Neural cell (in vitro differentiated cells): ENCODE measurements around the gene UNC45A. TPM values are rescaled to one million over a fixed set of nuclear protein-coding genes. Genes with fewer than 3 reads are reported as not detected.

Source experiments
- H2AFZ ChIP-seq: fragments of 200-600, 300-800 bp; sonication (generic), shearing (Covaris generic); 2 replicates; pipeline ENCODE4 v1.6.0; 2014; ENCODE audit warnings: low read depth, mild to moderate bottlenecking, antibody characterized with exemption, low read length, moderate library complexity
- H3F3A ChIP-seq: fragments of 200-600 bp; shearing (Covaris generic); 2 replicates; pipeline ENCODE4 v1.6.1; 2016; ENCODE audit warnings: mild to moderate bottlenecking, moderate library complexity, mixed read lengths, antibody characterized with exemption, low read length; ENCODE audit not compliant: insufficient read depth, poor library complexity, severe bottlenecking
- H3K27ac ChIP-seq: fragments of 200-600, 300-800 bp; sonication (generic), shearing (Covaris generic); 2 replicates; pipeline ENCODE4 v1.5.1; 2014; ENCODE audit warnings: mild to moderate bottlenecking, low read length, moderate library complexity
- H3K27me3 ChIP-seq: fragments of 300-800, 200-600 bp; sonication (generic), shearing (Covaris generic); 2 replicates; pipeline ENCODE4 v1.6.0; 2014; ENCODE audit warnings: mild to moderate bottlenecking, low read depth, low read length, moderate library complexity; ENCODE audit not compliant: insufficient read depth
- H3K36me3 ChIP-seq: fragments of 300-800, 200-600 bp; sonication (generic), shearing (Covaris generic); 2 replicates; pipeline ENCODE4 v1.5.1; 2014; ENCODE audit warnings: mild to moderate bottlenecking, antibody characterized with exemption, low read length, moderate library complexity; ENCODE audit not compliant: insufficient read depth
- H3K4me2 ChIP-seq: fragments of 300-800, 200-600 bp; sonication (generic), shearing (Covaris generic); 2 replicates; pipeline ENCODE4 v1.6.0; 2014; ENCODE audit warnings: mild to moderate bottlenecking, low read length
- H3K4me3 ChIP-seq: fragments of 300-800, 200-600 bp; sonication (generic), shearing (Covaris generic); 2 replicates; pipeline ENCODE4 v1.5.1; 2014; ENCODE audit warnings: mild to moderate bottlenecking, low read length, moderate library complexity
- H3K79me2 ChIP-seq: fragments of 200-600 bp; shearing (Covaris generic); replicated peaks from 2 replicates; pipeline ENCODE4 v1.6.0; 2014; ENCODE audit warnings: mild to moderate bottlenecking, low read length, moderate library complexity; ENCODE audit not compliant: insufficient read depth
- H3K9ac ChIP-seq: fragments of 300-800, 200-600 bp; sonication (generic), shearing (Covaris generic); 2 replicates; pipeline ENCODE4 v1.6.1; 2016; ENCODE audit warnings: mild to moderate bottlenecking, low read length, mixed read lengths
- H3K9me2 ChIP-seq: fragments of 200-600 bp; shearing (Covaris generic); 2 replicates; pipeline ENCODE4 v1.6.1; 2016; ENCODE audit warnings: mild to moderate bottlenecking, low read length, mixed read lengths; ENCODE audit not compliant: insufficient read depth
- H3K9me3 ChIP-seq: fragments of 200-600, 300-800 bp; sonication (generic), shearing (Covaris generic); 2 replicates; pipeline ENCODE4 v1.6.1; 2016; ENCODE audit warnings: mild to moderate bottlenecking, mixed run types, low read length, moderate library complexity, mixed read lengths
- H4K20me1 ChIP-seq: fragments of 200-600 bp; shearing (Covaris generic); 2 replicates; pipeline ENCODE4 v1.6.1; 2016; ENCODE audit warnings: mild to moderate bottlenecking, mixed run types; ENCODE audit not compliant: insufficient read depth
- EP300 ChIP-seq: fragments of 450-650 bp; conservative IDR thresholded peaks from 2 replicates; pipeline ENCODE4 v1.6.1; 2014; ENCODE audit warnings: antibody characterized with exemption, mild to moderate bottlenecking, moderate library complexity; ENCODE audit not compliant: poor library complexity, severe bottlenecking
- EZH2 ChIP-seq: fragments of 200-600, 300-800 bp; shearing (Covaris generic), sonication (generic); IDR thresholded peaks from 2 replicates; pipeline ENCODE4 v1.6.1; 2014; ENCODE audit warnings: antibody characterized with exemption, low read length, borderline replicate concordance, mild to moderate bottlenecking; ENCODE audit not compliant: insufficient read depth, poor library complexity, severe bottlenecking
- MXI1 ChIP-seq: fragments of 450-650 bp; conservative IDR thresholded peaks from 2 replicates; pipeline ENCODE4 v1.6.1; 2014; ENCODE audit warnings: antibody characterized with exemption, mild to moderate bottlenecking; ENCODE audit not compliant: poor library complexity, severe bottlenecking
- POLR2AphosphoS5 ChIP-seq: IDR thresholded peaks from 2 replicates; pipeline ENCODE4 v1.6.1; 2012
- RAD21 ChIP-seq: fragments of 450-650 bp; conservative IDR thresholded peaks from 2 replicates; pipeline ENCODE4 v1.6.1; 2014; ENCODE audit warnings: antibody characterized with exemption, mild to moderate bottlenecking, moderate library complexity
- SMC3 ChIP-seq: fragments of 450-650 bp; conservative IDR thresholded peaks from 2 replicates; pipeline ENCODE4 v1.6.1; 2014; ENCODE audit warnings: antibody characterized with exemption, mild to moderate bottlenecking, moderate library complexity; ENCODE audit not compliant: poor library complexity
- TAF1 ChIP-seq: IDR thresholded peaks from 2 replicates; pipeline ENCODE4 v1.6.1; 2012; ENCODE audit warnings: low read depth
- polyA plus RNA-seq: library from polyadenylated mRNA; depleted of rRNA; stranded (reverse); fragments of >200 nt; gene quantifications from 2 replicates; pipeline ENCODE4 v1.2.3, GENCODE V29; 2014
- TF ChIP-seq, protein P1 (sequence below): fragments of 450-650 bp; IDR thresholded peaks from 2 replicates; pipeline ENCODE4 v1.5.1; 2014; ENCODE audit warnings: antibody characterized with exemption, mild to moderate bottlenecking, moderate library complexity; ENCODE audit not compliant: poor library complexity, severe bottlenecking
- TF ChIP-seq, protein P2 (sequence below): IDR thresholded peaks from 2 replicates; pipeline ENCODE4 v1.6.1; 2012; ENCODE audit warnings: borderline replicate concordance

Gene UNC45A
- polyA plus RNA-seq, 1 donor from 2014 or later, result 41.3 TPM

DNA sequence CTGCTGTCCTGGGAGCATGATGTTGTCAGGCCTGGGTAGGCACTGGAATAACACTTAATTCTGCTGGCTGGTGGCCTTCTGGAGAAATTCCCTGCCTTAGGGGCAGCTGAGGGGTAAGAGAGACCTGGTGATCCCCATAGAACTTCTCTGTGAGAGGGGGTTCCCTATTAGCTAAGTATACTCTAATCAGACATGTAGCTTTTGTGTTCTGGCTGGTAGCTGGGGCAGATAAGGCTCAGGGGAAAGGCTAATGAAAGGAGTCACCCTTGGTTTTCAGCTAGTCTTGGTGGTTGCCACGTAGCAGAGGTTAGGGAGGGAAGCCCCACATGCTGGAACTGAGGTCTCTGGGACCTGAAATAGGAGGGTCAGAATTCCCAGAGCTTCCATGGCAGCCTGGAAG is 1.8 kb upstream of the UNC45A start:
- Histone ChIP-seq H3K27me3 (no peaks in the 10 kb centered on the region), H3K9ac (no peak overlapping the region), H4K20me1 (no peaks in the 10 kb centered on the region), H3K4me2 (no peak overlapping the region), H2AFZ (no peak overlapping the region), H3K79me2 (peaks cover 16% of the 10 kb centered on the region), H3F3A (no peaks in the 10 kb centered on the region), H3K27ac (no peak overlapping the region), H3K36me3 (no peaks in the 10 kb centered on the region), H3K9me3 (no peaks in the 10 kb centered on the region), H3K9me2 (no peaks in the 10 kb centered on the region), H3K4me3 (no peak overlapping the region)
- TF ChIP-seq POLR2AphosphoS5 (no peak), EP300 (no peak), TAF1 (no peak), MXI1 (no peak), SMC3 (no peak), RAD21 (no peak), EZH2 (no peak)
- TF ChIP-seq, protein P1, sequence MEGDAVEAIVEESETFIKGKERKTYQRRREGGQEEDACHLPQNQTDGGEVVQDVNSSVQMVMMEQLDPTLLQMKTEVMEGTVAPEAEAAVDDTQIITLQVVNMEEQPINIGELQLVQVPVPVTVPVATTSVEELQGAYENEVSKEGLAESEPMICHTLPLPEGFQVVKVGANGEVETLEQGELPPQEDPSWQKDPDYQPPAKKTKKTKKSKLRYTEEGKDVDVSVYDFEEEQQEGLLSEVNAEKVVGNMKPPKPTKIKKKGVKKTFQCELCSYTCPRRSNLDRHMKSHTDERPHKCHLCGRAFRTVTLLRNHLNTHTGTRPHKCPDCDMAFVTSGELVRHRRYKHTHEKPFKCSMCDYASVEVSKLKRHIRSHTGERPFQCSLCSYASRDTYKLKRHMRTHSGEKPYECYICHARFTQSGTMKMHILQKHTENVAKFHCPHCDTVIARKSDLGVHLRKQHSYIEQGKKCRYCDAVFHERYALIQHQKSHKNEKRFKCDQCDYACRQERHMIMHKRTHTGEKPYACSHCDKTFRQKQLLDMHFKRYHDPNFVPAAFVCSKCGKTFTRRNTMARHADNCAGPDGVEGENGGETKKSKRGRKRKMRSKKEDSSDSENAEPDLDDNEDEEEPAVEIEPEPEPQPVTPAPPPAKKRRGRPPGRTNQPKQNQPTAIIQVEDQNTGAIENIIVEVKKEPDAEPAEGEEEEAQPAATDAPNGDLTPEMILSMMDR, result no peak
- TF ChIP-seq, protein P2, sequence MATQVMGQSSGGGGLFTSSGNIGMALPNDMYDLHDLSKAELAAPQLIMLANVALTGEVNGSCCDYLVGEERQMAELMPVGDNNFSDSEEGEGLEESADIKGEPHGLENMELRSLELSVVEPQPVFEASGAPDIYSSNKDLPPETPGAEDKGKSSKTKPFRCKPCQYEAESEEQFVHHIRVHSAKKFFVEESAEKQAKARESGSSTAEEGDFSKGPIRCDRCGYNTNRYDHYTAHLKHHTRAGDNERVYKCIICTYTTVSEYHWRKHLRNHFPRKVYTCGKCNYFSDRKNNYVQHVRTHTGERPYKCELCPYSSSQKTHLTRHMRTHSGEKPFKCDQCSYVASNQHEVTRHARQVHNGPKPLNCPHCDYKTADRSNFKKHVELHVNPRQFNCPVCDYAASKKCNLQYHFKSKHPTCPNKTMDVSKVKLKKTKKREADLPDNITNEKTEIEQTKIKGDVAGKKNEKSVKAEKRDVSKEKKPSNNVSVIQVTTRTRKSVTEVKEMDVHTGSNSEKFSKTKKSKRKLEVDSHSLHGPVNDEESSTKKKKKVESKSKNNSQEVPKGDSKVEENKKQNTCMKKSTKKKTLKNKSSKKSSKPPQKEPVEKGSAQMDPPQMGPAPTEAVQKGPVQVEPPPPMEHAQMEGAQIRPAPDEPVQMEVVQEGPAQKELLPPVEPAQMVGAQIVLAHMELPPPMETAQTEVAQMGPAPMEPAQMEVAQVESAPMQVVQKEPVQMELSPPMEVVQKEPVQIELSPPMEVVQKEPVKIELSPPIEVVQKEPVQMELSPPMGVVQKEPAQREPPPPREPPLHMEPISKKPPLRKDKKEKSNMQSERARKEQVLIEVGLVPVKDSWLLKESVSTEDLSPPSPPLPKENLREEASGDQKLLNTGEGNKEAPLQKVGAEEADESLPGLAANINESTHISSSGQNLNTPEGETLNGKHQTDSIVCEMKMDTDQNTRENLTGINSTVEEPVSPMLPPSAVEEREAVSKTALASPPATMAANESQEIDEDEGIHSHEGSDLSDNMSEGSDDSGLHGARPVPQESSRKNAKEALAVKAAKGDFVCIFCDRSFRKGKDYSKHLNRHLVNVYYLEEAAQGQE, result no peak

DNA sequence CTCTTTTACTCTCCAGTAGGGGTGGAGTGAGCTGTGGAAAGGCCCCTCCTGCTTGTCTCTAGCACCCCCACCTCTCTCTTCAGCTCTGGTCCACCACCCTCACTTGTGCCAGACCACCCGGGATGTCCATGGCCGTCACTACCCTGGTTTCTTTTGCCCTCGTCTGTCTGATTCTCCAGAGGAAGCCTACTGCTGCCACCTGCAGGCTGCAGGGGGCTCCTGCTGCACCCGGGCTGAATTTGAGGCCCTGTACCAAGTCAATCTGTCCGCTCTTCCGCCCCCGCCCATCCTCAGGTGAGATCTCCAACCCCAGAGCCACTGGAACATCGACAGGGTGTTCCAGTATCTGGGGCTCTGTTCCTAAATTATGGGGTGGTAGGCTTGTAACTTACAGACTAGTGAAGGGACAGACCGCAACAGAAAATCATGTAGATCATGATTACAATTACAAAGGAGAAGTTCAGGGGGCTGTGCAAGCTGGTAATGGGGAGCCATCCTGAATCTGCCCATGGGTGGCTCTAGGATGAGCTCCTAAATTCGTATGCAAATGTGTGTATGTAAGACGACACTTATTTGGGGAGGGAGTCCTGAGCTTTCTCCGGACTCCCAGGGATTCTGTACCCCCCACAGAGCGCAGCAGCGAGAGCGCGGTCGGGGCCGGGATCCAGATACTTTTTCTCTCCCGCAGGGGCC is 683 bp upstream of the UNC45A start:
- H3K27me3 ChIP-seq, result no peaks in the 10 kb centered on the region
- peak overlapping the region; percentile 87 for H2AFZ ChIP-seq
- no peaks in the 10 kb centered on the region for H3K9me2 ChIP-seq
- no peak for TF ChIP-seq EZH2
- TF ChIP-seq RAD21, result peak; percentile 77
- TF ChIP-seq, protein P1, result peak; percentile 95
- peak; percentile 77 for TF ChIP-seq SMC3
- TF ChIP-seq POLR2AphosphoS5, result no peak
- H3F3A ChIP-seq, result no peaks in the 10 kb centered on the region
- H3K9ac ChIP-seq, result peak overlapping the region; percentile 85
- H4K20me1 ChIP-seq, result no peaks in the 10 kb centered on the region
- no peaks in the 10 kb centered on the region for H3K36me3 ChIP-seq
- peak overlapping the region; percentile 99 for H3K4me2 ChIP-seq
- H3K27ac ChIP-seq, result peak overlapping the region; percentile 61
- peaks cover 16% of the 10 kb centered on the region for H3K79me2 ChIP-seq
- no peaks in the 10 kb centered on the region for H3K9me3 ChIP-seq
- H3K4me3 ChIP-seq, result peak overlapping the region; percentile 94
